HepG2 (cell line): ENCODE data around the gene PPP2R2C. TPM values are rescaled to one million over a fixed set of nuclear protein-coding genes. Genes with fewer than 3 reads are reported as not detected.

ENCODE experiments used
- ATAC-seq: fragments of 200-7000 bp; cut with Tn5 transposase; 3 replicates; pipeline ENCODE4 v1.9.1; 2020; ENCODE audit warnings: mild to moderate bottlenecking, moderate library complexity
- BruUV-seq: library from RNA; stranded (reverse); fragments of 400-500 nt; replicated peaks from 2 replicates; lab custom pipeline; 2021; lab: Mats Ljungman, UMichigan
- CTCF ChIA-PET: fragments of 300-600 bp; formaldehyde crosslinking; extraction: SDS; loops from one replicate; lab custom pipeline; 2021; ENCODE audit warnings: low total read pairs, inconsistent platforms, low intra/inter-chr PET ratio; lab: Yijun Ruan, JAX
- POLR2A ChIA-PET: fragments of 350-600 bp; sonication (Branson Sonifier 250); formaldehyde crosslinking; loops from one replicate; lab custom pipeline; 2020; ENCODE audit warnings: antibody characterized with exemption, inconsistent platforms; lab: Yijun Ruan, JAX
- DNase-seq: peaks from one replicate; pipeline ENCODE4 v3.0.0-alpha.2; 2015; ENCODE audit warnings: low spot score
- FAIRE-seq: peaks from 3 replicates; lab custom pipeline; 2011; peaks lifted over from hg19 to GRCh38; lab: Jason Lieb, UNC
- H2AFZ ChIP-seq: one replicate; pipeline ENCODE4 v1.6.1; 2011; ENCODE audit warnings: low read length, inconsistent platforms
- H3K27ac ChIP-seq: fragments of 300-600 bp; 3 replicates; pipeline ENCODE4 v1.8.0; 2011; ENCODE audit warnings: mixed run types, mild to moderate bottlenecking, mixed read lengths, low read length, inconsistent platforms; ENCODE audit not compliant: insufficient read depth; ENCODE audit errors: extremely low read length
- H3K27me3 ChIP-seq, 2 experiments: fragments of 200-600 bp in 1 of 2; 2 replicates in 1 of 2; 3 replicates in 1 of 2; pipeline versions ENCODE4 v1.6.0 to v1.8.0; 2011; ENCODE audit warnings: low read length in 2 of 2, mild to moderate bottlenecking in 2 of 2, moderate library complexity in 2 of 2, inconsistent platforms in 1 of 2; ENCODE audit not compliant: insufficient read depth in 2 of 2, control insufficient read depth in 1 of 2
- H3K36me3 ChIP-seq, 2 experiments: fragments of 200-600 bp in 1 of 2; replicated peaks in 1 of 2; 2 replicates in 1 of 2; 3 replicates in 1 of 2; pipeline versions ENCODE4 v1.5.1 to v1.8.0; 2011; ENCODE audit warnings: low read length in 2 of 2, inconsistent platforms in 1 of 2; ENCODE audit not compliant: insufficient read depth in 2 of 2, control insufficient read depth in 1 of 2
- H3K4me1 ChIP-seq: 2 replicates; pipeline ENCODE4 v1.5.1; 2012; ENCODE audit warnings: low read length, inconsistent platforms; ENCODE audit not compliant: insufficient read depth
- H3K4me2 ChIP-seq: 2 replicates; pipeline ENCODE4 v1.6.0; 2011; ENCODE audit warnings: low read depth, low read length, inconsistent platforms
- H3K4me3 ChIP-seq, 3 experiments: fragments of 200-600 bp in 1 of 3; sonication (generic), shearing (Covaris generic) in 1 of 3; replicated peaks in 1 of 3; 2 replicates each; pipeline ENCODE4 v1.5.1; 2011 to 2016; ENCODE audit warnings: low read length in 3 of 3, inconsistent platforms in 2 of 3, low read depth in 2 of 3, mild to moderate bottlenecking in 2 of 3, control low read depth in 1 of 3, mixed read lengths in 1 of 3; ENCODE audit not compliant: insufficient read depth in 1 of 3
- H3K79me2 ChIP-seq: one replicate; pipeline ENCODE4 v1.6.1; 2011; ENCODE audit warnings: low read length, inconsistent platforms; ENCODE audit not compliant: insufficient read depth
- H3K9ac ChIP-seq: 2 replicates; pipeline ENCODE4 v1.6.0; 2011; ENCODE audit warnings: mild to moderate bottlenecking, low read depth, low read length, inconsistent platforms; ENCODE audit not compliant: insufficient read depth
- H3K9me3 ChIP-seq: 2 replicates; pipeline ENCODE4 v1.5.1; 2012; ENCODE audit warnings: mild to moderate bottlenecking, low read length
- H4K20me1 ChIP-seq: 2 replicates; pipeline ENCODE4 v1.6.0; 2011; ENCODE audit warnings: inconsistent platforms, mild to moderate bottlenecking, low read length, moderate library complexity; ENCODE audit not compliant: insufficient read depth
- ATF2 ChIP-seq: sonication (generic); formaldehyde crosslinking; IDR thresholded peaks from 2 replicates; pipeline ENCODE4 v1.4.0; 2020; ENCODE audit warnings: missing genetic modification reagents
- CBX1 ChIP-seq: IDR thresholded peaks from one replicate; pipeline ENCODE4 v1.6.1; 2016; ENCODE audit warnings: antibody characterized with exemption, low read depth
- EHMT2 ChIP-seq: fragments of 200-600 bp; sonication (generic); IDR thresholded peaks from 2 replicates; pipeline ENCODE4 v1.7.0; 2017; ENCODE audit warnings: antibody characterized with exemption, low read depth, low read length, borderline replicate concordance
- GABPB1 ChIP-seq: IDR thresholded peaks from 2 replicates; pipeline ENCODE4 v1.6.1; 2016; ENCODE audit warnings: mild to moderate bottlenecking, missing genetic modification reagents, moderate library complexity, missing compliant biosample characterization
- NFKBIZ ChIP-seq: IDR thresholded peaks from 2 replicates; pipeline ENCODE4 v1.6.1; 2018; ENCODE audit warnings: missing genetic modification reagents, missing compliant biosample characterization
- TRIM22 ChIP-seq: fragments of 450-650 bp; IDR thresholded peaks from 2 replicates; pipeline ENCODE4 v1.6.1; 2017
- ZKSCAN8 ChIP-seq: IDR thresholded peaks from 2 replicates; pipeline ENCODE4 v1.6.1; 2016; ENCODE audit warnings: borderline replicate concordance, missing genetic modification reagents, missing compliant biosample characterization
- ZNF546 ChIP-seq: sonication (generic); formaldehyde crosslinking; conservative IDR thresholded peaks from 2 replicates; pipeline ENCODE4 v1.8.1; 2023; ENCODE audit warnings: mild to moderate bottlenecking, missing genetic modification reagents
- WGBS: methylation state at CpG from one replicate; pipeline ENCODE4 v1.1.6; 2017; ENCODE audit warnings: low lambda C conversion rate; 5-methylcytosine and 5-hydroxymethylcytosine counted together
- in situ Hi-C: cut with HindIII; loops from 2 replicates; pipeline ENCODE4 v1.10.0; 2017; ENCODE audit warnings: low pct_unique_long_range_greater_than_20kb; ENCODE audit not compliant: extremely low pct_ligation_motif_present
- intact Hi-C: fragments of 100-400 bp; cut with micrococcal nuclease; formaldehyde crosslinking; loops from one replicate; pipeline ENCODE4 v1.10.0; 2022; ENCODE audit not compliant: unreplicated experiment
- polyA plus RNA-seq, 8 experiments: library from polyadenylated mRNA; depleted of rRNA in 3 of 8; stranded (reverse) in 7 of 8; unstranded in 1 of 8; fragments of >200 nt; fragmentation: Illumina TruSeq in 4 of 8; extraction: Trizol in 4 of 8; gene quantifications; 2 replicates each; pipeline versions ENCODE4 v1.2.1 to v1.2.3, GENCODE V29; 2011 to 2016; ENCODE audit warnings: low read depth in 4 of 8, missing spikeins in 1 of 8, mixed read lengths in 1 of 8; ENCODE audit not compliant: insufficient read depth in 1 of 8
- total RNA-seq, 5 experiments: library from RNA; depleted of rRNA; stranded (reverse); fragments of >200 nt; fragmentation: Illumina TruSeq; extraction: Trizol; gene quantifications; 2 replicates each; pipeline ENCODE4 v1.2.3, GENCODE V29; 2016; ENCODE audit warnings: low read depth in 1 of 5
- TF ChIP-seq, protein P1 (sequence below): sonication (generic); formaldehyde crosslinking; IDR thresholded peaks from 2 replicates; pipeline ENCODE4 v1.8.1; 2023; ENCODE audit warnings: mild to moderate bottlenecking, moderate library complexity, missing genetic modification reagents
- TF ChIP-seq, protein P2 (sequence below): IDR thresholded peaks from 2 replicates; pipeline ENCODE4 v1.6.1; 2016; ENCODE audit warnings: missing compliant biosample characterization, missing genetic modification reagents, borderline replicate concordance
- TF ChIP-seq, protein P3 (sequence below): sonication (generic); formaldehyde crosslinking; IDR thresholded peaks from 2 replicates; pipeline ENCODE4 v1.5.1; 2020; ENCODE audit warnings: mild to moderate bottlenecking, missing genetic modification reagents, borderline replicate concordance

The PPP2R2C gene
- total and polyA plus RNA-seq, 2 of the 13 experiments (the other 11 are each of a cell fraction or from before 2014, with no cell fraction given) = 0.60 to 8.6 TPM

DNA sequence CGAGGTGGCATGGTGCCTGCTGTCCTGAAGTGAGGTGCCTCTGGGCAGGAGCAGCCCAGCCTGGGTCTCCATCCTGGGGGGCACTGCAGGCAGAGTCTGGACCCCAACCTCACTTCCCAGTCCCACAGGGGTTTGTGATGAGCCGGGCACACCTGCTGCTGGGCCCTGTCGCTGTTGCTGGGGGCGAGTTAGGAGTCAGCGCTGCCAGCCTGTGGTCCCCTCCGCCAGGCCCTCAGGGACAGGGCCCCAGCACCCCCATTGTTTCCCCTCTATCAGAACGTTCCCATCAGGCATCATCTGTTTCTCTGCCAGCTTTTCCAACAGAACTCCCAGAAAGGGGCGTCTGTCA is 179.3 kb downstream of the PPP2R2C start (continued):
- TF ChIP-seq NFKBIZ (no peak), GABPB1 (CRISPR knock-in tag) (no peak), CBX1 (no peak), EHMT2 (no peak)
- TF ChIP-seq, protein P1, sequence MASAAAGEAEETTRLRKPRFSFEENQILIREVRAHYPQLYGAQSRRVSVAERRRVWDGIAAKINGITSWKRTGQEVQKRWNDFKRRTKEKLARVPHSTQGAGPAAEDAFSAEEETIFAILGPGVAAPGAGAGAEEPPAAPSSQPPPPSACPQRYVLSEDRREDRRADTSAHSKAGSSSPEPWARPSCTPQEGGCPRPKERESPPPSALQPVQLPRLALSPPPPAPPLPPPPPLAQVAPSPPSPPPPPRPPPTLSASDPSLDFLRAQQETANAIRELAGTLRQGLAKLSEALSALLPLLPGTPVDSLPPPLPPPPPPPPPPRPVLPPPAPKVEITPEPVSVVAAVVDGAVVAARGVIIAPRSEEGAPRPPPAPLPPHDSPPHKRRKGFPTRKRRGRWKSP (CRISPR knock-in tag) = no peak
- TF ChIP-seq, all 625 proteins: peak for 0

- no peaks in the 10 kb centered on the region for H3K79me2 ChIP-seq
- POLR2A ChIA-PET = no interaction called here
- DNase-seq (no peak), ATAC-seq (no peak), FAIRE-seq (no peak)
- no peaks in the 10 kb centered on the region for H4K20me1 ChIP-seq
- no peaks in the 10 kb centered on the region for H3K4me1 ChIP-seq
- CTCF ChIA-PET = no interaction called here
- H3K27me3 ChIP-seq = no peaks in the 10 kb centered on the region
- in situ Hi-C loops = no loop called here
- H3K27ac ChIP-seq = no peak overlapping the region
- H3K4me2 ChIP-seq = no peak overlapping the region
- H2AFZ ChIP-seq = no peak overlapping the region
- no peak overlapping the region for H3K4me3 ChIP-seq
- intact Hi-C loops = no loop called here
- H3K9ac ChIP-seq = no peak overlapping the region
- no TSS peak for BruUV-seq
- H3K36me3 ChIP-seq = peaks cover 50 to 93% of the 10 kb centered on the region in 2 experiments
- WGBS = 100% methylated on average over 11 of the region's 13 CpGs
- no peaks in the 10 kb centered on the region for H3K9me3 ChIP-seq
- TF ChIP-seq, protein P2, sequence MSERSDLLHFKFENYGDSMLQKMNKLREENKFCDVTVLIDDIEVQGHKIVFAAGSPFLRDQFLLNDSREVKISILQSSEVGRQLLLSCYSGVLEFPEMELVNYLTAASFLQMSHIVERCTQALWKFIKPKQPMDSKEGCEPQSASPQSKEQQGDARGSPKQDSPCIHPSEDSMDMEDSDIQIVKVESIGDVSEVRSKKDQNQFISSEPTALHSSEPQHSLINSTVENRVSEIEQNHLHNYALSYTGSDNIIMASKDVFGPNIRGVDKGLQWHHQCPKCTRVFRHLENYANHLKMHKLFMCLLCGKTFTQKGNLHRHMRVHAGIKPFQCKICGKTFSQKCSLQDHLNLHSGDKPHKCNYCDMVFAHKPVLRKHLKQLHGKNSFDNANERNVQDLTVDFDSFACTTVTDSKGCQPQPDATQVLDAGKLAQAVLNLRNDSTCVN (CRISPR knock-in tag) = no peak
- TF ChIP-seq, protein P3, sequence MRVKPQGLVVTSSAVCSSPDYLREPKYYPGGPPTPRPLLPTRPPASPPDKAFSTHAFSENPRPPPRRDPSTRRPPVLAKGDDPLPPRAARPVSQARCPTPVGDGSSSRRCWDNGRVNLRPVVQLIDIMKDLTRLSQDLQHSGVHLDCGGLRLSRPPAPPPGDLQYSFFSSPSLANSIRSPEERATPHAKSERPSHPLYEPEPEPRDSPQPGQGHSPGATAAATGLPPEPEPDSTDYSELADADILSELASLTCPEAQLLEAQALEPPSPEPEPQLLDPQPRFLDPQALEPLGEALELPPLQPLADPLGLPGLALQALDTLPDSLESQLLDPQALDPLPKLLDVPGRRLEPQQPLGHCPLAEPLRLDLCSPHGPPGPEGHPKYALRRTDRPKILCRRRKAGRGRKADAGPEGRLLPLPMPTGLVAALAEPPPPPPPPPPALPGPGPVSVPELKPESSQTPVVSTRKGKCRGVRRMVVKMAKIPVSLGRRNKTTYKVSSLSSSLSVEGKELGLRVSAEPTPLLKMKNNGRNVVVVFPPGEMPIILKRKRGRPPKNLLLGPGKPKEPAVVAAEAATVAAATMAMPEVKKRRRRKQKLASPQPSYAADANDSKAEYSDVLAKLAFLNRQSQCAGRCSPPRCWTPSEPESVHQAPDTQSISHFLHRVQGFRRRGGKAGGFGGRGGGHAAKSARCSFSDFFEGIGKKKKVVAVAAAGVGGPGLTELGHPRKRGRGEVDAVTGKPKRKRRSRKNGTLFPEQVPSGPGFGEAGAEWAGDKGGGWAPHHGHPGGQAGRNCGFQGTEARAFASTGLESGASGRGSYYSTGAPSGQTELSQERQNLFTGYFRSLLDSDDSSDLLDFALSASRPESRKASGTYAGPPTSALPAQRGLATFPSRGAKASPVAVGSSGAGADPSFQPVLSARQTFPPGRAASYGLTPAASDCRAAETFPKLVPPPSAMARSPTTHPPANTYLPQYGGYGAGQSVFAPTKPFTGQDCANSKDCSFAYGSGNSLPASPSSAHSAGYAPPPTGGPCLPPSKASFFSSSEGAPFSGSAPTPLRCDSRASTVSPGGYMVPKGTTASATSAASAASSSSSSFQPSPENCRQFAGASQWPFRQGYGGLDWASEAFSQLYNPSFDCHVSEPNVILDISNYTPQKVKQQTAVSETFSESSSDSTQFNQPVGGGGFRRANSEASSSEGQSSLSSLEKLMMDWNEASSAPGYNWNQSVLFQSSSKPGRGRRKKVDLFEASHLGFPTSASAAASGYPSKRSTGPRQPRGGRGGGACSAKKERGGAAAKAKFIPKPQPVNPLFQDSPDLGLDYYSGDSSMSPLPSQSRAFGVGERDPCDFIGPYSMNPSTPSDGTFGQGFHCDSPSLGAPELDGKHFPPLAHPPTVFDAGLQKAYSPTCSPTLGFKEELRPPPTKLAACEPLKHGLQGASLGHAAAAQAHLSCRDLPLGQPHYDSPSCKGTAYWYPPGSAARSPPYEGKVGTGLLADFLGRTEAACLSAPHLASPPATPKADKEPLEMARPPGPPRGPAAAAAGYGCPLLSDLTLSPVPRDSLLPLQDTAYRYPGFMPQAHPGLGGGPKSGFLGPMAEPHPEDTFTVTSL (CRISPR knock-in tag) = no peak
- TF ChIP-seq NFKBIZ (no peak), TRIM22 (no peak), ZKSCAN8 (CRISPR knock-in tag) (no peak), ZNF546 (no peak), ATF2 (CRISPR knock-in tag) (no peak)
Observed at GRCh38 chr4:6292376-6293096, 179.9 kb downstream of the PPP2R2C start.
